H1 (cell line): ENCODE measurements around the gene FOXK1. TPM values are rescaled to one million over a fixed set of nuclear protein-coding genes. Genes with fewer than 3 reads are reported as not detected.

Experiments used
- CTCF ChIA-PET: fragments of 300-600 bp; sonication (Branson Sonifier 250); formaldehyde crosslinking; loops from one replicate; lab custom pipeline; 2021; ENCODE audit not compliant: partially characterized antibody; lab: Charles Lee
- POLR2A ChIA-PET: fragments of 300-600 bp; sonication (Branson Sonifier 250); formaldehyde crosslinking; loops from one replicate; lab custom pipeline; 2021; ENCODE audit warnings: inconsistent platforms; ENCODE audit not compliant: partially characterized antibody; lab: Charles Lee
- DNase-seq, 2 experiments: peaks; one replicate each; pipeline versions ENCODE4 v3.0.0 to v3.0.0-alpha.2; 2010 to 2022; ENCODE audit warnings: low spot score in 2 of 2, low read depth in 1 of 2, mixed read lengths in 1 of 2
- FAIRE-seq: peaks from 2 replicates; lab custom pipeline; 2011; peaks lifted over from hg19 to GRCh38; lab: Jason Lieb, UNC
- H2AFZ ChIP-seq: 2 replicates; pipeline ENCODE4 v1.8.1; 2012; ENCODE audit warnings: low read length, inconsistent platforms
- H2AK5ac ChIP-seq: 2 replicates; pipeline ENCODE4 v1.6.1; 2013; ENCODE audit warnings: low read depth, low read length
- H2BK120ac ChIP-seq: replicated peaks from 2 replicates; pipeline ENCODE3; 2013; ENCODE audit warnings: low read depth, low read length, inconsistent platforms
- H2BK12ac ChIP-seq: 2 replicates; pipeline ENCODE4 v1.6.1; 2013; ENCODE audit warnings: low read depth, low read length
- H2BK15ac ChIP-seq: 2 replicates; pipeline ENCODE4 v1.6.1; 2013; ENCODE audit warnings: low read length
- H2BK20ac ChIP-seq: 2 replicates; pipeline ENCODE4 v1.6.1; 2013; ENCODE audit warnings: low read length
- H2BK5ac ChIP-seq: 2 replicates; pipeline ENCODE4 v1.6.1; 2013; ENCODE audit warnings: low read depth, low read length
- H3K14ac ChIP-seq: 2 replicates; pipeline ENCODE4 v1.6.1; 2013; ENCODE audit warnings: inconsistent platforms; ENCODE audit not compliant: insufficient read length
- H3K18ac ChIP-seq: 2 replicates; pipeline ENCODE4 v1.6.1; 2013; ENCODE audit warnings: low read length; ENCODE audit errors: extremely low read depth
- H3K23ac ChIP-seq: 2 replicates; pipeline ENCODE4 v1.6.1; 2013; ENCODE audit warnings: inconsistent platforms; ENCODE audit not compliant: insufficient read length
- H3K23me2 ChIP-seq: 2 replicates; pipeline ENCODE4 v1.6.1; 2013; ENCODE audit warnings: low read depth, low read length
- H3K27ac ChIP-seq: 2 replicates; pipeline ENCODE4 v1.6.1; 2011; ENCODE audit warnings: low read depth, low read length, inconsistent platforms
- H3K27me3 ChIP-seq, 4 experiments: replicated peaks in 1 of 4; 1 replicate in 1 of 4; 2 replicates in 3 of 4; pipeline versions ENCODE4 v1.6.1 to v1.8.1; 2011 to 2013; ENCODE audit warnings: low read length in 3 of 4, mild to moderate bottlenecking in 3 of 4, inconsistent platforms in 2 of 4, mixed read lengths in 2 of 4, moderate library complexity in 1 of 4; ENCODE audit not compliant: control insufficient read depth in 3 of 4, insufficient read depth in 3 of 4; ENCODE audit errors: extremely low read depth in 1 of 4
- H3K36me3 ChIP-seq, 4 experiments: 2 replicates each; pipeline versions ENCODE4 v1.6.1 to v1.8.1; 2011 to 2013; ENCODE audit warnings: mild to moderate bottlenecking in 4 of 4, low read length in 3 of 4, moderate library complexity in 2 of 4, control low read depth in 1 of 4, inconsistent platforms in 1 of 4; ENCODE audit not compliant: insufficient read depth in 4 of 4, control insufficient read depth in 2 of 4
- H3K4ac ChIP-seq: replicated peaks from 2 replicates; pipeline ENCODE3; 2013; ENCODE audit warnings: low read length, low read depth, mixed read lengths, inconsistent platforms; ENCODE audit not compliant: insufficient read length
- H3K4me1 ChIP-seq, 4 experiments: replicated peaks in 1 of 4; 1 replicate in 1 of 4; 2 replicates in 3 of 4; pipeline versions ENCODE4 v1.6.1 to v1.8.1; 2011 to 2013; ENCODE audit warnings: low read length in 3 of 4, inconsistent platforms in 2 of 4, mixed read lengths in 1 of 4; ENCODE audit not compliant: insufficient read depth in 4 of 4, control insufficient read depth in 3 of 4
- H3K4me2 ChIP-seq, 2 experiments: 2 replicates each; pipeline versions ENCODE4 v1.6.1 to v1.8.1; 2011 to 2013; ENCODE audit warnings: low read depth in 2 of 2, low read length in 2 of 2, control low read depth in 1 of 2, inconsistent platforms in 1 of 2, mild to moderate bottlenecking in 1 of 2; ENCODE audit not compliant: insufficient read depth in 1 of 2
- H3K4me3 ChIP-seq, 4 experiments: fragments of 200-600, 300-600 bp in 1 of 4; sonication (generic), shearing (Covaris generic), sonication (Bioruptor Twin) in 1 of 4; 2 replicates each; pipeline versions ENCODE4 v1.5.1 to v1.8.1; 2011 to 2016; ENCODE audit warnings: low read length in 4 of 4, low read depth in 3 of 4, control low read depth in 2 of 4, inconsistent platforms in 2 of 4, mild to moderate bottlenecking in 2 of 4, mixed read lengths in 1 of 4, moderate library complexity in 1 of 4; ENCODE audit not compliant: insufficient read depth in 2 of 4; ENCODE audit errors: extremely low read depth in 1 of 4
- H3K56ac ChIP-seq: replicated peaks from 2 replicates; pipeline ENCODE3; 2013; ENCODE audit warnings: low read depth, mild to moderate bottlenecking, mixed read lengths, low read length, inconsistent platforms; ENCODE audit not compliant: insufficient read length
- H3K79me1 ChIP-seq: 2 replicates; pipeline ENCODE4 v1.6.1; 2013; ENCODE audit warnings: low read depth, low read length, control low read depth
- H3K79me2 ChIP-seq, 2 experiments: 2 replicates each; pipeline versions ENCODE4 v1.6.1 to v1.8.1; 2012 to 2013; ENCODE audit warnings: low read length in 2 of 2, mild to moderate bottlenecking in 2 of 2, inconsistent platforms in 1 of 2; ENCODE audit not compliant: insufficient read depth in 2 of 2, control insufficient read depth in 1 of 2
- H3K9ac ChIP-seq, 4 experiments: replicated peaks in 1 of 4; 1 replicate in 1 of 4; 2 replicates in 3 of 4; pipeline versions ENCODE4 v1.6.1 to v1.8.1; 2011 to 2013; ENCODE audit warnings: low read depth in 3 of 4, low read length in 3 of 4, control low read depth in 2 of 4, mild to moderate bottlenecking in 2 of 4, moderate library complexity in 2 of 4, inconsistent platforms in 1 of 4; ENCODE audit errors: extremely low read depth in 1 of 4
- H3K9me3 ChIP-seq, 2 experiments: 2 replicates each; pipeline versions ENCODE4 v1.6.1 to v1.8.1; 2012 to 2013; ENCODE audit warnings: mild to moderate bottlenecking in 2 of 2, moderate library complexity in 2 of 2, control low read depth in 1 of 2, inconsistent platforms in 1 of 2, low read depth in 1 of 2, low read length in 1 of 2, mixed read lengths in 1 of 2; ENCODE audit not compliant: insufficient read depth in 2 of 2
- H4K20me1 ChIP-seq, 2 experiments: replicated peaks in 1 of 2; 2 replicates each; pipeline versions ENCODE3 to v1.8.1; 2011 to 2013; ENCODE audit warnings: inconsistent platforms in 2 of 2, low read length in 2 of 2, mild to moderate bottlenecking in 1 of 2; ENCODE audit not compliant: insufficient read depth in 2 of 2, control insufficient read depth in 1 of 2
- H4K5ac ChIP-seq: 2 replicates; pipeline ENCODE4 v1.6.1; 2013; ENCODE audit warnings: low read length, low read depth, mixed read lengths, inconsistent platforms; ENCODE audit not compliant: insufficient read length
- H4K8ac ChIP-seq: 2 replicates; pipeline ENCODE4 v1.8.0; 2013; ENCODE audit warnings: mild to moderate bottlenecking, moderate library complexity, low read length, inconsistent platforms; ENCODE audit not compliant: insufficient read depth; ENCODE audit errors: extremely low read depth
- H4K91ac ChIP-seq: replicated peaks from 2 replicates; pipeline ENCODE3; 2013; ENCODE audit warnings: low read length, mixed read lengths, inconsistent platforms; ENCODE audit not compliant: insufficient read length
- ATF3 ChIP-seq: IDR thresholded peaks from 2 replicates; pipeline ENCODE4 v1.6.1; 2011; ENCODE audit warnings: low read depth, mild to moderate bottlenecking, low read length; ENCODE audit not compliant: insufficient read depth
- BCL11A ChIP-seq, 2 experiments: IDR thresholded peaks; one replicate each; pipeline ENCODE4 v1.6.1; 2011; ENCODE audit warnings: low read depth in 2 of 2, low read length in 2 of 2, mild to moderate bottlenecking in 2 of 2
- CREB1 ChIP-seq: IDR thresholded peaks from 2 replicates; pipeline ENCODE4 v1.6.1; 2012; ENCODE audit warnings: inconsistent platforms
- E2F6 ChIP-seq: IDR thresholded peaks from 2 replicates; pipeline ENCODE4 v1.6.1; 2012; ENCODE audit warnings: inconsistent platforms
- SIN3A ChIP-seq, 2 experiments: IDR thresholded peaks in 1 of 2; conservative IDR thresholded peaks in 1 of 2; 2 replicates each; pipeline ENCODE4 v1.6.1; 2011 to 2012; ENCODE audit warnings: low read length in 2 of 2, improper control_type of control experiment in 1 of 2, low read depth in 1 of 2, mild to moderate bottlenecking in 1 of 2
- TAF7 ChIP-seq: optimal IDR thresholded peaks from 2 replicates; pipeline ENCODE3; 2011; ENCODE audit warnings: low read depth, mild to moderate bottlenecking, inconsistent platforms, low read length, moderate library complexity, borderline replicate concordance
- WGBS, 2 experiments: shearing (Covaris generic) in 1 of 2; methylation state at CpG; one replicate each; pipeline versions ENCODE4 v1.1.6 to v1.1.7; 2013 to 2015; ENCODE audit warnings: low lambda C conversion rate in 2 of 2, mixed read lengths in 2 of 2, inconsistent platforms in 1 of 2, low coverage in 1 of 2, missing lambda C conversion rate in 1 of 2; ENCODE audit not compliant: insufficient replicate concordance in 2 of 2, insufficient coverage in 1 of 2, insufficient read length in 1 of 2; ENCODE audit errors: extremely low coverage in 1 of 2, missing lambda C conversion rate in 1 of 2; 5-methylcytosine and 5-hydroxymethylcytosine counted together
- polyA plus RNA-seq, 7 experiments: library from polyadenylated mRNA; depleted of rRNA in 3 of 7; stranded (reverse) in 5 of 7; unstranded in 2 of 7; fragments of >200 nt in 5 of 7; fragments of 200-250 nt in 2 of 7; gene quantifications; 1 replicate in 5 of 7; 2 replicates in 1 of 7; 4 replicates in 1 of 7; pipeline versions ENCODE4 v1.2.1 to v1.2.3, GENCODE V29; 2011 to 2013; ENCODE audit warnings: missing spikeins in 2 of 7, mixed read lengths in 2 of 7
- total RNA-seq: library from RNA; stranded (reverse); fragmentation: NEBNext Ultra II Directional; extraction: Animal tissue kit (Norgen Biotek cat#: 25700); gene quantifications from 2 replicates; pipeline ENCODE4 v1.2.1, GENCODE V29; 2021

FOXK1 gene
- total and polyA plus RNA-seq, 2 of the 8 experiments (the other 6 are each of a cell fraction or from before 2014, with no cell fraction given) = 2.0 to 8.5 TPM

GRCh38 chr7:4655896-4656295 lies 26.2 kb upstream of the FOXK1 start:
- no peak overlapping the region for H3K4me3 ChIP-seq
- H3K14ac ChIP-seq = no peak overlapping the region
- no peak for DNase-seq
- H3K4me2 ChIP-seq = no peak overlapping the region
- no peak overlapping the region for H2BK12ac ChIP-seq
- H4K8ac ChIP-seq = no peak overlapping the region
- H3K36me3 ChIP-seq = no peaks in the 10 kb centered on the region
- H3K79me2 ChIP-seq = no peaks in the 10 kb centered on the region
- H3K27me3 ChIP-seq = peaks cover 0 to 2% (median 0%) of the 10 kb centered on the region in 4 experiments; a peak in 2 of 7 replicates
- no peaks in the 10 kb centered on the region for H3K4me1 ChIP-seq
- CTCF ChIA-PET = no interaction called here
- H3K4ac ChIP-seq = no peak overlapping the region
- no peak overlapping the region for H3K23ac ChIP-seq
- H2BK20ac ChIP-seq = no peak overlapping the region
- TF ChIP-seq CREB1 (no peak), ATF3 (no peak), SIN3A (conservative IDR thresholded peaks at IDR 0.05 in 1 of 2, IDR thresholded peaks at IDR 0.05 in 1 of 2; ENCODE audit: low read depth in 1 of 2, low read length in 2 of 2) (no peak), TAF7 (no peak), BCL11A (IDR thresholded peaks at IDR 0.05; ENCODE audit: low read depth in 2 of 2, low read length in 2 of 2) (no peak), E2F6 (no peak)
- TF ChIP-seq, all 59 proteins: peak for 0
- 87% methylated on average over 4 of the region's 4 CpGs; no CpG with 5 or more reads in 1 of the 2 experiments for WGBS, 2 experiments
- Histone ChIP-seq H2BK15ac (no peak overlapping the region), H3K79me1 (no peaks in the 10 kb centered on the region), H3K9ac (no peak overlapping the region), H4K20me1 (no peaks in the 10 kb centered on the region), H3K23me2 (no peaks in the 10 kb centered on the region), H3K56ac (no peak overlapping the region), H4K91ac (no peak overlapping the region), H3K27ac (no peak overlapping the region), H4K5ac (no peak overlapping the region), H2BK5ac (no peak overlapping the region), H2AK5ac (no peak overlapping the region), H2AFZ (no peak overlapping the region), H3K9me3 (peaks cover 23 to 55% of the 10 kb centered on the region in 2 experiments; a peak in 3 of 4 replicates), H3K18ac (no peak overlapping the region), H2BK120ac (no peak overlapping the region)
- FAIRE-seq = no peak
- POLR2A ChIA-PET = interaction anchor here (0.6 kb wide), 1 partner anchor 71 kb away, joined by 3 read pairs; no protein-coding TSS in a partner anchor
